Panc1 (cell line): Measurements from ENCODE around the gene GCSAM. TPM values are rescaled to one million over a fixed set of nuclear protein-coding genes. Genes with fewer than 3 reads are reported as not detected.
A peak's percentile ranks its signal among the peaks of the same experiment; 100 is the strongest.

Experiments used
- ATAC-seq: fragments of 200-7000 bp; cut with Tn5 transposase; 2 replicates; pipeline ENCODE4 v1.9.1; 2020; ENCODE audit warnings: mild to moderate bottlenecking, moderate library complexity
- BruUV-seq: library from RNA; stranded (reverse); fragments of 400-500 nt; replicated peaks from 2 replicates; lab custom pipeline; 2021; lab: Mats Ljungman, UMichigan
- CTCF ChIA-PET: fragments of 300-600 bp; sonication (Branson Sonifier 250); formaldehyde crosslinking; loops from one replicate; lab custom pipeline; 2022; ENCODE audit warnings: antibody characterized with exemption; lab: Charles Lee
- POLR2A ChIA-PET: fragments of 300-600 bp; sonication (Branson Sonifier 250); formaldehyde crosslinking; loops from one replicate; lab custom pipeline; 2022; ENCODE audit warnings: antibody characterized with exemption; lab: Charles Lee
- DNase-seq: peaks from one replicate; pipeline ENCODE4 v3.0.0-alpha.2; 2010; ENCODE audit warnings: low read depth, low spot score
- H3K27ac ChIP-seq: 2 replicates; pipeline ENCODE4 v1.5.1; 2011; ENCODE audit warnings: mild to moderate bottlenecking, low read length, inconsistent platforms
- H3K27me3 ChIP-seq: fragments of 200-500 bp; sonication (Bioruptor generic); 2 replicates; pipeline ENCODE4 v1.6.0; 2014; ENCODE audit warnings: low read length, inconsistent platforms; ENCODE audit not compliant: control insufficient read depth, insufficient read depth
- H3K36me3 ChIP-seq: fragments of 200-500 bp; sonication (Bioruptor generic); 2 replicates; pipeline ENCODE4 v1.5.1; 2014; ENCODE audit warnings: inconsistent platforms, mild to moderate bottlenecking, low read length, moderate library complexity; ENCODE audit not compliant: control insufficient read depth, insufficient read depth
- H3K4me1 ChIP-seq: 2 replicates; pipeline ENCODE4 v1.5.1; 2011; ENCODE audit warnings: inconsistent platforms, mild to moderate bottlenecking, low read length, moderate library complexity; ENCODE audit not compliant: control insufficient read depth, insufficient read depth
- H3K4me3 ChIP-seq, 2 experiments: 2 replicates each; pipeline ENCODE4 v1.5.1; 2011 to 2012; ENCODE audit warnings: low read depth in 2 of 2, low read length in 2 of 2, mild to moderate bottlenecking in 2 of 2, inconsistent platforms in 1 of 2, moderate library complexity in 1 of 2
- H3K9me3 ChIP-seq: fragments of 200-500 bp; sonication (Bioruptor generic); 2 replicates; pipeline ENCODE4 v1.5.1; 2014; ENCODE audit warnings: low read depth, mild to moderate bottlenecking, inconsistent platforms, low read length, moderate library complexity; ENCODE audit not compliant: control insufficient read depth, insufficient read depth
- POLR2AphosphoS5 ChIP-seq: IDR thresholded peaks from 2 replicates; pipeline ENCODE4 v1.6.1; 2012; ENCODE audit warnings: mild to moderate bottlenecking, low read depth, low read length, moderate library complexity
- SIN3A ChIP-seq: IDR thresholded peaks from 2 replicates; pipeline ENCODE4 v1.6.1; 2012; ENCODE audit warnings: low read depth, mild to moderate bottlenecking, low read length, moderate library complexity, borderline replicate concordance; ENCODE audit not compliant: insufficient read depth
- TCF7L2 ChIP-seq: IDR thresholded peaks from 2 replicates; pipeline ENCODE4 v1.6.1; 2011; ENCODE audit warnings: mild to moderate bottlenecking, low read depth, low read length, inconsistent platforms
- in situ Hi-C: cut with HindIII; loops from 2 replicates; pipeline ENCODE4 v1.10.0; 2016; ENCODE audit warnings: low sequenced_read_pairs, low pct_unique_long_range_greater_than_20kb
- intact Hi-C: fragments of 100-400 bp; cut with micrococcal nuclease; formaldehyde crosslinking; loops from one replicate; pipeline ENCODE4 v1.10.0; 2022; ENCODE audit not compliant: unreplicated experiment
- total RNA-seq: library from RNA; stranded (reverse); gene quantifications from one replicate; pipeline ENCODE4 v1.2.1, GENCODE V29; 2021; ENCODE audit not compliant: unreplicated experiment
- TF ChIP-seq, protein P1 (sequence below), 2 experiments: IDR thresholded peaks; 2 replicates each; pipeline ENCODE4 v1.6.1; 2011 to 2012; ENCODE audit warnings: low read depth in 2 of 2, control low read depth in 1 of 2, low read length in 1 of 2, mild to moderate bottlenecking in 1 of 2, moderate library complexity in 1 of 2; ENCODE audit not compliant: insufficient read depth in 1 of 2
- TF ChIP-seq, protein P2 (sequence below): fragments of 450-650 bp; IDR thresholded peaks from 2 replicates; pipeline ENCODE4 v1.5.1; 2017; ENCODE audit warnings: mild to moderate bottlenecking

The GCSAM gene
- total RNA-seq, 1 experiment from 2014 or later: 0.08 TPM

DNA sequence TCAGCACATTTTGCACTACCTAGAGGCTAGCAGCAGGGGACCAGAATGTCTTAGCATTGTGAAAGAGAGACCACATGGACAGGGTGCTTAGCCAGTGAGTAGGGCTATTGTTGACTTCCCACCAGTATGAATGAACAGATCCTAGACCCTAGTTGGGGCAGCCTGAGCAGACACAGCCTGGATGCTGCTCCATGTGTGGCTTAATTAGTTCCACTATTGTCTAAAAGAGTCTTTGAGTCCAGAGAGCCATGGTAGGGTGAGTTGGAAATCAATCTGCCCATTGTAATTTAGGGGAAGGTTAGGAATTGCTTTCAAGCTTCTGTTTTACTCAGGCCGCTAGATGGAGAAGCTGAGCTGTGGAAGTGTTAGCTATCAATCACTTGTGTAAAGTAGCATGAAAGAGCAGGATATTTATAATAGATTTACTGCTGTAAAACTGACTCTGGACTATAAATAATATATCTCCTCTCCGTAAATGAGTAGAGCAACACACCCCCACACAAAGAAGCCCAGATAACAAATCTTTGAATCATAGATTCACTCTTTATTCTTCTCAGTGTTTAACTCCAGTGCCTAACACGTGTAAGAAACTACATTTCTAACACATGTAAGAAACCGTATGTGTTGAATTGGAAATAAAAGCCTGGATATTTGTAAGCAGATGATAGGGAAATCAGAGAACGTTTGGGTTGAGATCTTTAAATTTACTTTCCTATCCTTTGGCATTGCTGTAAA lies 4.1 kb upstream of the GCSAM start:
- ATAC-seq: peak; percentile 84
- BruUV-seq: no TSS peak

DNA sequence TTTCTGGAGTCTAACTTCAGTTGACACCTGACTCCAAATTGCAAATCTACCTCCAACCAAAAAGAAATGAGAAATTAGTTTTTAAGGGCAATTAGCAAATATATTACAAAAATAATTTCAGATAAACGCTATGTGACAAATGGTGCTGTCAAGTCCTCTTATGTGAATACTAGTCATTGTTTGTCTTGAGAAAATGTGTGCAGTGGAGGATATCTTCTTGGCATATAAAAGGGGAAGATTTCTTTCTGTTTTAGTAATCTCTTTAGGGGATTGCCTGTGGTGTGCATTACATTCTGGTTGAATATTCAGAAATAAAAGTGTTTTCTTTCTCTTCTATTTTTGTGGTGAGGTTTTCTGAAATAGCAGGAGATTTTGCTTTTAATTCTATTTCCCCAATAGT lies 3.0 kb upstream of the GCSAM start:
- BruUV-seq: no TSS peak
- H3K9me3 ChIP-seq: no peaks in the 10 kb centered on the region
- H3K27ac ChIP-seq: no peak overlapping the region
- H3K36me3 ChIP-seq: no peaks in the 10 kb centered on the region
- TF ChIP-seq TCF7L2 (no peak), SIN3A (no peak), POLR2AphosphoS5 (no peak)
- TF ChIP-seq, protein P1, sequence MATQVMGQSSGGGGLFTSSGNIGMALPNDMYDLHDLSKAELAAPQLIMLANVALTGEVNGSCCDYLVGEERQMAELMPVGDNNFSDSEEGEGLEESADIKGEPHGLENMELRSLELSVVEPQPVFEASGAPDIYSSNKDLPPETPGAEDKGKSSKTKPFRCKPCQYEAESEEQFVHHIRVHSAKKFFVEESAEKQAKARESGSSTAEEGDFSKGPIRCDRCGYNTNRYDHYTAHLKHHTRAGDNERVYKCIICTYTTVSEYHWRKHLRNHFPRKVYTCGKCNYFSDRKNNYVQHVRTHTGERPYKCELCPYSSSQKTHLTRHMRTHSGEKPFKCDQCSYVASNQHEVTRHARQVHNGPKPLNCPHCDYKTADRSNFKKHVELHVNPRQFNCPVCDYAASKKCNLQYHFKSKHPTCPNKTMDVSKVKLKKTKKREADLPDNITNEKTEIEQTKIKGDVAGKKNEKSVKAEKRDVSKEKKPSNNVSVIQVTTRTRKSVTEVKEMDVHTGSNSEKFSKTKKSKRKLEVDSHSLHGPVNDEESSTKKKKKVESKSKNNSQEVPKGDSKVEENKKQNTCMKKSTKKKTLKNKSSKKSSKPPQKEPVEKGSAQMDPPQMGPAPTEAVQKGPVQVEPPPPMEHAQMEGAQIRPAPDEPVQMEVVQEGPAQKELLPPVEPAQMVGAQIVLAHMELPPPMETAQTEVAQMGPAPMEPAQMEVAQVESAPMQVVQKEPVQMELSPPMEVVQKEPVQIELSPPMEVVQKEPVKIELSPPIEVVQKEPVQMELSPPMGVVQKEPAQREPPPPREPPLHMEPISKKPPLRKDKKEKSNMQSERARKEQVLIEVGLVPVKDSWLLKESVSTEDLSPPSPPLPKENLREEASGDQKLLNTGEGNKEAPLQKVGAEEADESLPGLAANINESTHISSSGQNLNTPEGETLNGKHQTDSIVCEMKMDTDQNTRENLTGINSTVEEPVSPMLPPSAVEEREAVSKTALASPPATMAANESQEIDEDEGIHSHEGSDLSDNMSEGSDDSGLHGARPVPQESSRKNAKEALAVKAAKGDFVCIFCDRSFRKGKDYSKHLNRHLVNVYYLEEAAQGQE (IDR thresholded peaks at IDR 0.05; ENCODE audit: insufficient read depth in 1 of 2, low read depth in 2 of 2, low read length in 1 of 2): no peak
- TF ChIP-seq, protein P2, sequence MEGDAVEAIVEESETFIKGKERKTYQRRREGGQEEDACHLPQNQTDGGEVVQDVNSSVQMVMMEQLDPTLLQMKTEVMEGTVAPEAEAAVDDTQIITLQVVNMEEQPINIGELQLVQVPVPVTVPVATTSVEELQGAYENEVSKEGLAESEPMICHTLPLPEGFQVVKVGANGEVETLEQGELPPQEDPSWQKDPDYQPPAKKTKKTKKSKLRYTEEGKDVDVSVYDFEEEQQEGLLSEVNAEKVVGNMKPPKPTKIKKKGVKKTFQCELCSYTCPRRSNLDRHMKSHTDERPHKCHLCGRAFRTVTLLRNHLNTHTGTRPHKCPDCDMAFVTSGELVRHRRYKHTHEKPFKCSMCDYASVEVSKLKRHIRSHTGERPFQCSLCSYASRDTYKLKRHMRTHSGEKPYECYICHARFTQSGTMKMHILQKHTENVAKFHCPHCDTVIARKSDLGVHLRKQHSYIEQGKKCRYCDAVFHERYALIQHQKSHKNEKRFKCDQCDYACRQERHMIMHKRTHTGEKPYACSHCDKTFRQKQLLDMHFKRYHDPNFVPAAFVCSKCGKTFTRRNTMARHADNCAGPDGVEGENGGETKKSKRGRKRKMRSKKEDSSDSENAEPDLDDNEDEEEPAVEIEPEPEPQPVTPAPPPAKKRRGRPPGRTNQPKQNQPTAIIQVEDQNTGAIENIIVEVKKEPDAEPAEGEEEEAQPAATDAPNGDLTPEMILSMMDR: no peak
- intact Hi-C loops (loop anchor here (2.0 to 5.0 kb wide), 4 partner anchors 156 to 396 kb away; partner anchors contain the start of gene SLC9C1), in situ Hi-C loops (no loop called here)
- ATAC-seq: no peak
- no peaks in the 10 kb centered on the region for H3K4me1 ChIP-seq
- DNase-seq: no peak
- H3K4me3 ChIP-seq: no peak overlapping the region
- POLR2A ChIA-PET: no interaction called here
- H3K27me3 ChIP-seq: peaks cover 7% of the 10 kb centered on the region; the same call in 1 of the 2 replicates
- CTCF ChIA-PET: interaction anchor here (1.3 kb wide), 1 partner anchor 24 kb away, joined by 4 read pairs; no protein-coding TSS in a partner anchor

More for the DNA sequence above, 4.1 kb upstream of the GCSAM start:
- DNase-seq: peak; percentile 39
- Histone ChIP-seq H3K27ac (no peak overlapping the region), H3K4me1 (no peaks in the 10 kb centered on the region), H3K9me3 (no peaks in the 10 kb centered on the region), H3K27me3 (peaks cover 7% of the 10 kb centered on the region; the same call in 1 of the 2 replicates), H3K4me3 (no peak overlapping the region), H3K36me3 (no peaks in the 10 kb centered on the region)
- intact Hi-C loops: loop anchor here (2.0 to 5.0 kb wide), 4 partner anchors 155 to 395 kb away; partner anchors contain the start of gene SLC9C1
- ChIA-PET POLR2A (no interaction called here), CTCF (interaction anchor here (0.6 to 1.3 kb wide), 3 partner anchors 25 to 188 kb away, joined by 4 to 8 read pairs (median 4); no protein-coding TSS in a partner anchor)
- in situ Hi-C loops: no loop called here
- TF ChIP-seq, protein P2: peak; percentile 84
- no peak for TF ChIP-seq POLR2AphosphoS5
